ENCODE measurements around the gene SH3GL2.

GRCh38 chr9:17706347-17706746 lies 127.5 kb downstream of the SH3GL2 start:
- TF ChIP-seq CTCF (IDR thresholded peaks at IDR 0.05; ENCODE audit: low read depth, low read length, missing input control) = no peak
- TF ChIP-seq FOXA1 (IDR thresholded peaks at IDR 0.05) = no peak
- TF ChIP-seq ATF3 (IDR thresholded peaks at IDR 0.05) = no peak
- no peak for TF ChIP-seq RAD21 (IDR thresholded peaks at IDR 0.05)
- no peak for TF ChIP-seq MAX (IDR thresholded peaks at IDR 0.05)
- no peak for TF ChIP-seq YY1 (IDR thresholded peaks at IDR 0.05)
- TF ChIP-seq TAF1 (conservative IDR thresholded peaks at IDR 0.05) = no peak
- no peak for TF ChIP-seq JUND (IDR thresholded peaks at IDR 0.05)
- no peak for TF ChIP-seq ZBTB33 (IDR thresholded peaks at IDR 0.05)
- TF ChIP-seq SP1 (IDR thresholded peaks at IDR 0.05) = no peak
- no peak for TF ChIP-seq FOXA2 (IDR thresholded peaks at IDR 0.05)
- no peak for TF ChIP-seq HNF4A (conservative IDR thresholded peaks at IDR 0.05)
- no peak for TF ChIP-seq REST (IDR thresholded peaks at IDR 0.05)
- no peak for TF ChIP-seq GABPA (IDR thresholded peaks at IDR 0.05 in 1 of 2, conservative IDR thresholded peaks at IDR 0.05 in 1 of 2)

Data from liver (tissue), 3 donors.